HUES6 (cell line): ENCODE measurements around the gene PTDSS2.
A peak's percentile ranks its signal among the peaks of the same experiment; 100 is the strongest.

ENCODE experiments used
- H3K27ac ChIP-seq: 2 replicates; pipeline ENCODE4 v1.7.0; 2013; ENCODE audit warnings: low read depth, mild to moderate bottlenecking, low read length, inconsistent platforms
- H3K27me3 ChIP-seq: 2 replicates; pipeline ENCODE4 v1.6.1; 2013; ENCODE audit warnings: low read length; ENCODE audit not compliant: control insufficient read depth, insufficient read depth
- H3K36me3 ChIP-seq: 2 replicates; pipeline ENCODE4 v1.6.1; 2013; ENCODE audit warnings: low read length; ENCODE audit not compliant: control insufficient read depth, insufficient read depth
- H3K4me1 ChIP-seq: 2 replicates; pipeline ENCODE4 v1.6.1; 2013; ENCODE audit warnings: low read length; ENCODE audit not compliant: control insufficient read depth, insufficient read depth
- H3K4me3 ChIP-seq: 2 replicates; pipeline ENCODE4 v1.5.1; 2013; ENCODE audit warnings: low read depth, low read length
- H3K9ac ChIP-seq: one replicate; pipeline ENCODE4 v1.6.1; 2013; ENCODE audit warnings: mild to moderate bottlenecking, low read length
- H3K9me3 ChIP-seq: 2 replicates; pipeline ENCODE4 v1.6.1; 2013; ENCODE audit warnings: low read depth, low read length; ENCODE audit not compliant: control insufficient read depth, insufficient read depth

PTDSS2 gene

GRCh38 chr11:518463-519202 lies 68.6 kb downstream of the PTDSS2 start:
- no peak overlapping the region for H3K9ac ChIP-seq
- H3K9me3 ChIP-seq: peaks cover 26% of the 10 kb centered on the region
- H3K4me1 ChIP-seq: no peaks in the 10 kb centered on the region
- H3K36me3 ChIP-seq: no peaks in the 10 kb centered on the region; the same call in 1 of the 2 replicates
- H3K27ac ChIP-seq: no peak overlapping the region
- peak overlapping the region; percentile 31; the same call in 1 of the 2 replicates for H3K4me3 ChIP-seq
- no peaks in the 10 kb centered on the region for H3K27me3 ChIP-seq

DNA sequence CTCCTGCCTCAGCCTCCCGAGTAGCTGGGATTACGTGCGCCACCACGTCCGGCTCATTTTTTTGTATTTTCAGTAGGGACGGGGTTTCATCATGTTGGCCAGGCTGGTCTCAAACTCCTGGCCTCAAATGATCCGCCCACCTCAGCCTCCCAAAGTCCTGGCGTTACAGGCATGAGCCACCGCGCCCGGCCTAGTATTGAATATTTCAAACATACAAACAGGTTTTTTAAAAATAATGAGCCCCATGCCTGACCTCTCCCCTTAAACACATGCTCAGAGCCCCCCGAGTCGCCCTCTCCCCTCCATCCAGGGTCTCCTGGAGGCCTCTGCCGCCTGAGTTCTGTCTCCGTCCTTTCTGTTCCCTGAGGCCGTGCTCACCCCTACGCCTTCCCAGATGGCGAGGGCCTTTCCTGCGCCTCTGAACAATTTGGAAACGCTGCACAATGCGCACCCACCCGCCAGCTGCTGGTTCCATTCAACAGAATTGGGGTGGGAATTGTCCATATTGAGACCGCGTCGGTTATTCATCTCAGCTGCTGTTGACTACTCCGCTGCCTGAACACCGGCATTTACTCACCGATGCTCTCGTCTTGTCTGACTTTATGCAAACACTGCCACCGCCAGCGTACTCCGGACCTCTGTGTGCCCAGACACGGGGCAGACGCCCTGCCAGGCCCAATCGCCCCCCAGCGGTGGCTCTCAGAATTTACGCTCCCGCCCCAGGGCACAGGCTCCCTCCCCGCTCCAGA lies 70.5 kb downstream of the PTDSS2 start:
- no peak overlapping the region for H3K4me3 ChIP-seq
- H3K36me3 ChIP-seq: no peaks in the 10 kb centered on the region
- peaks cover 21% of the 10 kb centered on the region for H3K9me3 ChIP-seq
- H3K4me1 ChIP-seq: no peaks in the 10 kb centered on the region
- no peak overlapping the region for H3K9ac ChIP-seq
- H3K27ac ChIP-seq: no peak overlapping the region
- H3K27me3 ChIP-seq: no peaks in the 10 kb centered on the region

DNA sequence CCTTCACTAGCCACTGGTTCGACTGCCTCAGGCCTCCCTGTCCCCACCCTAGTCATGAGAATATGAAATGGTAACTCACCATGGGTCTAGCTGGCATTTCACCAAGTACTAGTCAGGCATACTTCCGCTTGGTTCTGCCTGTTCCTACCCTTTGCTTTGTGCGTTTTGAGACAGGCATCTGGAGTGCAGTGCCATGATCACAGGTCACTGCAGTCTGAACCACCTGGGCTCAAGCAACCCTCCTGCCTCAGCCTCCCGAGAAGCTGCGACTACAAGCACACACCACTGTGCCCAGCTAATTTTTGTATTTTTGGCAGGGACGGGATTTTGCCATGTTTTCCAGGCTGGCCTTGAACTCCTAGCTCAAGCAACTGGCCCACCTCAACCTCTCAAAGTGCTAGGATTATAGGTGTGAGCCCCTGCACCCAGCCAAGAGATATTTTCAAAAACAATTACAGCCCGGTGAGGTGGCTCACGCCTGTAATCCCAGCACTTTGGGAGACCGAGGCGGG lies 71.2 kb downstream of the PTDSS2 start:
- H3K27ac ChIP-seq: no peak overlapping the region
- no peaks in the 10 kb centered on the region for H3K4me1 ChIP-seq
- H3K36me3 ChIP-seq: no peaks in the 10 kb centered on the region
- H3K27me3 ChIP-seq: no peaks in the 10 kb centered on the region
- no peak overlapping the region for H3K4me3 ChIP-seq
- no peak overlapping the region for H3K9ac ChIP-seq
- peaks cover 17% of the 10 kb centered on the region for H3K9me3 ChIP-seq

DNA sequence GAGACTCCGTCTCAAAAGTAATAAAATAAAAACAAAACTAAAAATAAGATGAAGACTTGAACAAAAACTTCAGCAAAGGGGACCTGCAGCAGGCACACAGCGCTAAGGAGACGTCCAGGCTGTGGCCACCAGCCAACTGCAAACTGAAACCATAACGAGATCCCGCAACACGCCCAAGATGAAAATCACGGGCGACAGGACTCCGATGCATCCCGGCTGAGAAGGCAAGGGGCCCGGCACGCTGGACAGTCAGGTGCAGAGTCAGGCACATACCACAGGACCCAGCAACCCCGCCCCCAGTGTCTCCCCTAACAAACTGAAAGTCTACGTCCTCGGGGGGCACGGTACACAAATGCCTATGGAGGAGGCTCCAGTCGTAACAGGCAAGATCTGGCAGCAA lies 76.1 kb downstream of the PTDSS2 start:
- Histone ChIP-seq H3K4me1 (no peaks in the 10 kb centered on the region), H3K36me3 (no peaks in the 10 kb centered on the region), H3K27ac (no peak overlapping the region), H3K27me3 (no peaks in the 10 kb centered on the region), H3K9ac (no peak overlapping the region), H3K4me3 (no peak overlapping the region), H3K9me3 (no peaks in the 10 kb centered on the region)

GRCh38 chr11:528166-528814 lies 78.2 kb downstream of the PTDSS2 start:
- Histone ChIP-seq H3K9me3 (no peaks in the 10 kb centered on the region), H3K27me3 (no peaks in the 10 kb centered on the region), H3K4me1 (no peaks in the 10 kb centered on the region), H3K27ac (no peak overlapping the region), H3K4me3 (no peak overlapping the region), H3K36me3 (peaks cover 19% of the 10 kb centered on the region), H3K9ac (no peak overlapping the region)

DNA sequence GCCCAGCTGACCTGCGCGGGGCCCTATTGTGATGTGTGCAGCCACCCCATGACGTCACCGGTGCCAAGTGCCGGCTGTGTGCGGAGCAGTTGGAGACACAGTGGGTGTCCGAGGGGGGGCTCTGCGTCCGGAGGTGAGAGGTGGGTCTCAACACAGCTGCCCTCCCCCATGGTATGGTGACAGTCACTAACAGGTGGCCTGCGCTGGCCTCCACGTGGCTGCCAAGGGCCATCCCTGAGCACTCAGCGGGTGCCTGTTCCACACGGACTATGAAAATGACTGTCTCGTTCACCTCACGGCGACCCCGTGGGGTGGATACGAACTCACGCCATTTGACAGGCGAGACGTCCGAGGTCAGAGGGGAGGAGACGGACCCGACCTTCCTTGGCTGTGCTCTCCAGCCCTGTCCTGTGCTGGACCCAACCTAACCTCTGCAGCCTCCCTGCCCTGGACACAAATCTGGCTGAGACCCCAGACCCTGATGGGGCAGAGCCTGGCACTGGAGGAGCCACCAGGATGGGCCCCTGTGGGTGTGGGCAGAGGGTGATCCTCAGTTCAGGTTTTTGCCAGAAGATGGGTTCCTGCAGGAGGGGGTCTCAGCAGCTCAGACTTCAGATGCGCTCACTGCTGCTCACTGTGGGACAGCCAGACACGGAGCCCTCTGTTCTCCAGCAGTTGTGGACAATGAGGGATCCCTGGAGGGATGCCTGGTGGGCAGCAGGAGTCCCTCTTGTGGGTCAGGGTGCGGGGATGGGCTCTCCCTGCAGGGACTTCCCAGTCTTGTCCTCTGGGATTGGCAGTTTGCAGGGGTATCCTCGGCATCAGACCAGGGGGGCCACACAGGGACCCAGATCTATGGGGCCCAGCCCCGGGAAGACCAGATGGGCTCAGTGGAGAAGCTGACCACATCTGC lies 79.0 kb downstream of the PTDSS2 start:
- no peak overlapping the region for H3K27ac ChIP-seq
- no peak overlapping the region for H3K9ac ChIP-seq
- H3K36me3 ChIP-seq: peaks cover 27% of the 10 kb centered on the region

DNA sequence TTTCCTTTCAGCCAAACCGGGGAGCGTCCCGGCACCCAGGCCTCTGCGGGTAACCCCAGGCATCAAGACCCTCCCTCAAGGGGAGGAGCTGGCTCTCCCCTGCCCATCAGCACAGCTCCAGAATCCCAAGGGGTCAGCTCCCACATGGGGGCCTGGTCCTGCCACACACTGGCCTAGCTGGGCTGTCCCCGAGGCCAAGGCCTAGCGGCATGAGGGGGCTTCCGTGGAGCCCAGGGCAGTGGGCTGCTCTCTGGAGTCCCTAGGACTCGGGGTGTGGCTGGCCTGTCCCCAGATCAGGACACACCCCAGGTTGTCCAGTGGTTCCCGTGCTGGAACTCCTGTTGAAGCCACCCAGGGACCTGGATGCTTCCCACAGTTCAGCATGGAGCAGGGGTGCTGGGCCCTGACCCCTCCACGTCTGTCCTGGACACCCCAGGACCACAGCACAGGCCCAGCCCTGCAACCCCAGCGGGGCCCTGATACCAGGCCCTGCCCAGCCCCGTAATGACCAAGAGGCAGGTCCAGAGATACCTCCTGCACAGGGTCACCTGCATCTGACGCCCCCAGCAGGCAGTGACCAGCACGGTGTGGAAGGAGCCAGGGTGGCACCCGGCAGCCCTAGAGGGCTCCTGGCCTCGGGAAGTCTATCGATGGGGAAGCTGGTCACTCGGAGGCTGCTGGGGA lies 79.8 kb downstream of the PTDSS2 start:
- no peak overlapping the region for H3K9ac ChIP-seq
- no peak overlapping the region for H3K27ac ChIP-seq
- peaks cover 3% of the 10 kb centered on the region; the same call in 1 of the 2 replicates for H3K4me1 ChIP-seq
- no peaks in the 10 kb centered on the region for H3K27me3 ChIP-seq
- H3K36me3 ChIP-seq: peaks cover 27% of the 10 kb centered on the region
- no peak overlapping the region for H3K4me3 ChIP-seq
- H3K9me3 ChIP-seq: no peaks in the 10 kb centered on the region

More for the DNA sequence above, 79.0 kb downstream of the PTDSS2 start:
- Histone ChIP-seq H3K27me3 (no peaks in the 10 kb centered on the region), H3K9me3 (no peaks in the 10 kb centered on the region), H3K4me1 (no peaks in the 10 kb centered on the region), H3K4me3 (no peak overlapping the region)

DNA sequence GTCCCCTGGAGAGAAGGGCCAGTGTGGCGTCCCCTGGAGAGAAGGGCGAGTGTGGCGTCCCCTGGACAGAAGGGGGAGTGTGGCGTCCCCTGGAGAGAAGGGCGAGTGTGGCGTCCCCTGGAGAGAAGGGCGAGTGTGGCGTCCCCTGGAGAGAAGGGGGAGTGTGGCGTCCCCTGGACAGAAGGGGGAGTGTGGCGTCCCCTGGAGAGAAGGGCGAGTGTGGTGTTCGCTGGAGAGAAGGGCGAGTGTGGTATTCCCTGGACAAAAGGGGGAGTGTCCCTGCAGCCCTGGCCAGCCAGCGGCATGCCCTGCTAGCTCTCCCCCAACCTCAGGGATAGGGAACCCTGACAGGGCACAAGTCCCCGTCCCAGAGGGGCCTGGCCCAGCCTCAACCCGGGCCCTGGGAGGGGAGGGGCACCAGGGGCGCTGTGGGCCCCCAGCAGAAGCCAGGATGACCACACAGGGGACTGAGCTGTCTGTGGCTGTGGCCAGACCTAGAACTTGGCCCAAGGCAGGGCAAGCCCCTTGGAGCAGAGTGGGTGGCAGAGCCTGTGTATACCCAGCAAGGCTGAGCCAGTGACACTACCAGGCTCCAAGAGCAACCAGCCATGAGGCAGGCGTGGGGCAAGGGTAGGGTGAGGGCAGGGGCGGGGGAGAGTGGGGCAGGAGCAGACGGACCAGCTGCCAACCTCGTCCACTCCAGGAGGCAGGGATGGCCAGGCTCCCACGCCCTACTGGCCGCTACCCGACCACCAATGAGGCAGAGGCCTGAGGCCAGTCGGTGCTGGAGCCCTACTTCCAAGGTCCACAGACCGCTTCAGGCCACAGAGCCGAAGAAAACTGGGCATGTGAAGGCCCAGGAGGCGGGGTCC lies 81.1 kb downstream of the PTDSS2 start:
- H3K4me3 ChIP-seq: no peak overlapping the region
- H3K27ac ChIP-seq: no peak overlapping the region
- peaks cover 27% of the 10 kb centered on the region for H3K36me3 ChIP-seq
- peaks cover 3% of the 10 kb centered on the region; the same call in 1 of the 2 replicates for H3K4me1 ChIP-seq
- H3K27me3 ChIP-seq: no peaks in the 10 kb centered on the region
- no peaks in the 10 kb centered on the region for H3K9me3 ChIP-seq
- H3K9ac ChIP-seq: no peak overlapping the region

- H3K9me3 ChIP-seq: no peaks in the 10 kb centered on the region
- H3K4me3 ChIP-seq: no peak overlapping the region
- peaks cover 3% of the 10 kb centered on the region; the same call in 1 of the 2 replicates for H3K4me1 ChIP-seq
- no peak overlapping the region for H3K9ac ChIP-seq
- H3K36me3 ChIP-seq: peaks cover 27% of the 10 kb centered on the region
- H3K27me3 ChIP-seq: peaks cover 6% of the 10 kb centered on the region
- no peak overlapping the region for H3K27ac ChIP-seq
These were observed 81.9 kb downstream of the PTDSS2 start for GRCh38 chr11:531919-532526.
